Measurements from ENCODE around the gene SVOP.

Gene SVOP

GRCh38 chr12:108955225-108955835, 65.5 kb downstream of the SVOP start:
- no peak for TF ChIP-seq CTCF (IDR thresholded peaks at IDR 0.05; ENCODE audit: low read depth, low read length, missing control alignments)
- no peak for DNase-seq (ENCODE audit: low read depth)
- in situ Hi-C loops (cut with HindIII; ENCODE audit: low sequenced_read_pairs): no loop called here

GRCh38 chr12:108950991-108951739, 69.7 kb downstream of the SVOP start:
- in situ Hi-C loops (cut with HindIII; ENCODE audit: low sequenced_read_pairs): no loop called here
- peak; percentile 47 for DNase-seq (ENCODE audit: low read depth)
- no peak overlapping the region for H3K4me3 ChIP-seq (ENCODE audit: low read depth, low read length)
- peak; percentile 71 for TF ChIP-seq CTCF (IDR thresholded peaks at IDR 0.05; ENCODE audit: low read depth, low read length, missing control alignments)

More at GRCh38 chr12:108955225-108955835, 65.5 kb downstream of the SVOP start:
- no peak overlapping the region for H3K4me3 ChIP-seq (ENCODE audit: low read depth, low read length)

GRCh38 chr12:108949976-108950375, 70.9 kb downstream of the SVOP start:
- DNase-seq (ENCODE audit: low read depth): no peak
- no peak for TF ChIP-seq CTCF (IDR thresholded peaks at IDR 0.05; ENCODE audit: low read depth, low read length, missing control alignments)
- in situ Hi-C loops (cut with HindIII; ENCODE audit: low sequenced_read_pairs): no loop called here

GRCh38 chr12:108948367-108948766, 72.5 kb downstream of the SVOP start:
- no peak for DNase-seq (ENCODE audit: low read depth)
- TF ChIP-seq CTCF (IDR thresholded peaks at IDR 0.05; ENCODE audit: low read depth, low read length, missing control alignments): no peak
- in situ Hi-C loops (cut with HindIII; ENCODE audit: low sequenced_read_pairs): no loop called here
- H3K4me3 ChIP-seq (ENCODE audit: low read depth, low read length): no peak overlapping the region

More at GRCh38 chr12:108949976-108950375, 70.9 kb downstream of the SVOP start:
- H3K4me3 ChIP-seq (ENCODE audit: low read depth, low read length): no peak overlapping the region

- in situ Hi-C loops (cut with HindIII; ENCODE audit: low sequenced_read_pairs): no loop called here
- no peak overlapping the region for H3K4me3 ChIP-seq (ENCODE audit: low read depth, low read length)
- TF ChIP-seq CTCF (IDR thresholded peaks at IDR 0.05; ENCODE audit: low read depth, low read length, missing control alignments): no peak
- DNase-seq (ENCODE audit: low read depth): no peak
These were observed 73.8 kb downstream of the SVOP start for GRCh38 chr12:108947097-108947496.

GRCh38 chr12:108940138-108940537, 80.7 kb downstream of the SVOP start:
- in situ Hi-C loops (cut with HindIII; ENCODE audit: low sequenced_read_pairs): no loop called here
- TF ChIP-seq CTCF (IDR thresholded peaks at IDR 0.05; ENCODE audit: low read depth, low read length, missing control alignments): no peak

More at GRCh38 chr12:108940138-108940537, 80.7 kb downstream of the SVOP start:
- DNase-seq (ENCODE audit: low read depth): no peak
- no peak overlapping the region for H3K4me3 ChIP-seq (ENCODE audit: low read depth, low read length)

Data from astrocyte of the cerebellum (primary cell).